H1 (cell line): ENCODE data around the gene ATP6V1F. TPM values are rescaled to one million over a fixed set of nuclear protein-coding genes. Genes with fewer than 3 reads are reported as not detected.

Source experiments
- CTCF ChIA-PET: fragments of 300-600 bp; sonication (Branson Sonifier 250); formaldehyde crosslinking; loops from one replicate; lab custom pipeline; 2021; ENCODE audit not compliant: partially characterized antibody; lab: Charles Lee
- POLR2A ChIA-PET: fragments of 300-600 bp; sonication (Branson Sonifier 250); formaldehyde crosslinking; loops from one replicate; lab custom pipeline; 2021; ENCODE audit warnings: inconsistent platforms; ENCODE audit not compliant: partially characterized antibody; lab: Charles Lee
- DNase-seq, 2 experiments: peaks; one replicate each; pipeline versions ENCODE4 v3.0.0 to v3.0.0-alpha.2; 2010 to 2022; ENCODE audit warnings: low spot score in 2 of 2, low read depth in 1 of 2, mixed read lengths in 1 of 2
- FAIRE-seq: peaks from 2 replicates; lab custom pipeline; 2011; peaks lifted over from hg19 to GRCh38; lab: Jason Lieb, UNC
- H2AFZ ChIP-seq: 2 replicates; pipeline ENCODE4 v1.8.1; 2012; ENCODE audit warnings: low read length, inconsistent platforms
- H2AK5ac ChIP-seq: 2 replicates; pipeline ENCODE4 v1.6.1; 2013; ENCODE audit warnings: low read depth, low read length
- H2BK120ac ChIP-seq: replicated peaks from 2 replicates; pipeline ENCODE3; 2013; ENCODE audit warnings: low read depth, low read length, inconsistent platforms
- H2BK12ac ChIP-seq: 2 replicates; pipeline ENCODE4 v1.6.1; 2013; ENCODE audit warnings: low read depth, low read length
- H2BK15ac ChIP-seq: 2 replicates; pipeline ENCODE4 v1.6.1; 2013; ENCODE audit warnings: low read length
- H2BK20ac ChIP-seq: 2 replicates; pipeline ENCODE4 v1.6.1; 2013; ENCODE audit warnings: low read length
- H2BK5ac ChIP-seq: 2 replicates; pipeline ENCODE4 v1.6.1; 2013; ENCODE audit warnings: low read depth, low read length
- H3K14ac ChIP-seq: 2 replicates; pipeline ENCODE4 v1.6.1; 2013; ENCODE audit warnings: inconsistent platforms; ENCODE audit not compliant: insufficient read length
- H3K18ac ChIP-seq: 2 replicates; pipeline ENCODE4 v1.6.1; 2013; ENCODE audit warnings: low read length; ENCODE audit errors: extremely low read depth
- H3K23ac ChIP-seq: 2 replicates; pipeline ENCODE4 v1.6.1; 2013; ENCODE audit warnings: inconsistent platforms; ENCODE audit not compliant: insufficient read length
- H3K23me2 ChIP-seq: 2 replicates; pipeline ENCODE4 v1.6.1; 2013; ENCODE audit warnings: low read depth, low read length
- H3K27ac ChIP-seq: 2 replicates; pipeline ENCODE4 v1.6.1; 2011; ENCODE audit warnings: low read depth, low read length, inconsistent platforms
- H3K27me3 ChIP-seq, 4 experiments: replicated peaks in 1 of 4; 1 replicate in 1 of 4; 2 replicates in 3 of 4; pipeline versions ENCODE4 v1.6.1 to v1.8.1; 2011 to 2013; ENCODE audit warnings: low read length in 3 of 4, mild to moderate bottlenecking in 3 of 4, inconsistent platforms in 2 of 4, mixed read lengths in 2 of 4, moderate library complexity in 1 of 4; ENCODE audit not compliant: control insufficient read depth in 3 of 4, insufficient read depth in 3 of 4; ENCODE audit errors: extremely low read depth in 1 of 4
- H3K36me3 ChIP-seq, 4 experiments: 2 replicates each; pipeline versions ENCODE4 v1.6.1 to v1.8.1; 2011 to 2013; ENCODE audit warnings: mild to moderate bottlenecking in 4 of 4, low read length in 3 of 4, moderate library complexity in 2 of 4, control low read depth in 1 of 4, inconsistent platforms in 1 of 4; ENCODE audit not compliant: insufficient read depth in 4 of 4, control insufficient read depth in 2 of 4
- H3K4ac ChIP-seq: replicated peaks from 2 replicates; pipeline ENCODE3; 2013; ENCODE audit warnings: low read length, low read depth, mixed read lengths, inconsistent platforms; ENCODE audit not compliant: insufficient read length
- H3K4me1 ChIP-seq, 4 experiments: replicated peaks in 1 of 4; 1 replicate in 1 of 4; 2 replicates in 3 of 4; pipeline versions ENCODE4 v1.6.1 to v1.8.1; 2011 to 2013; ENCODE audit warnings: low read length in 3 of 4, inconsistent platforms in 2 of 4, mixed read lengths in 1 of 4; ENCODE audit not compliant: insufficient read depth in 4 of 4, control insufficient read depth in 3 of 4
- H3K4me2 ChIP-seq, 2 experiments: 2 replicates each; pipeline versions ENCODE4 v1.6.1 to v1.8.1; 2011 to 2013; ENCODE audit warnings: low read depth in 2 of 2, low read length in 2 of 2, control low read depth in 1 of 2, inconsistent platforms in 1 of 2, mild to moderate bottlenecking in 1 of 2; ENCODE audit not compliant: insufficient read depth in 1 of 2
- H3K4me3 ChIP-seq, 4 experiments: fragments of 200-600, 300-600 bp in 1 of 4; sonication (generic), shearing (Covaris generic), sonication (Bioruptor Twin) in 1 of 4; 2 replicates each; pipeline versions ENCODE4 v1.5.1 to v1.8.1; 2011 to 2016; ENCODE audit warnings: low read length in 4 of 4, low read depth in 3 of 4, control low read depth in 2 of 4, inconsistent platforms in 2 of 4, mild to moderate bottlenecking in 2 of 4, mixed read lengths in 1 of 4, moderate library complexity in 1 of 4; ENCODE audit not compliant: insufficient read depth in 2 of 4; ENCODE audit errors: extremely low read depth in 1 of 4
- H3K56ac ChIP-seq: replicated peaks from 2 replicates; pipeline ENCODE3; 2013; ENCODE audit warnings: low read depth, mild to moderate bottlenecking, mixed read lengths, low read length, inconsistent platforms; ENCODE audit not compliant: insufficient read length
- H3K79me1 ChIP-seq: 2 replicates; pipeline ENCODE4 v1.6.1; 2013; ENCODE audit warnings: low read depth, low read length, control low read depth
- H3K79me2 ChIP-seq, 2 experiments: 2 replicates each; pipeline versions ENCODE4 v1.6.1 to v1.8.1; 2012 to 2013; ENCODE audit warnings: low read length in 2 of 2, mild to moderate bottlenecking in 2 of 2, inconsistent platforms in 1 of 2; ENCODE audit not compliant: insufficient read depth in 2 of 2, control insufficient read depth in 1 of 2
- H3K9ac ChIP-seq, 4 experiments: replicated peaks in 1 of 4; 1 replicate in 1 of 4; 2 replicates in 3 of 4; pipeline versions ENCODE4 v1.6.1 to v1.8.1; 2011 to 2013; ENCODE audit warnings: low read depth in 3 of 4, low read length in 3 of 4, control low read depth in 2 of 4, mild to moderate bottlenecking in 2 of 4, moderate library complexity in 2 of 4, inconsistent platforms in 1 of 4; ENCODE audit errors: extremely low read depth in 1 of 4
- H3K9me3 ChIP-seq, 2 experiments: 2 replicates each; pipeline versions ENCODE4 v1.6.1 to v1.8.1; 2012 to 2013; ENCODE audit warnings: mild to moderate bottlenecking in 2 of 2, moderate library complexity in 2 of 2, control low read depth in 1 of 2, inconsistent platforms in 1 of 2, low read depth in 1 of 2, low read length in 1 of 2, mixed read lengths in 1 of 2; ENCODE audit not compliant: insufficient read depth in 2 of 2
- H4K20me1 ChIP-seq, 2 experiments: replicated peaks in 1 of 2; 2 replicates each; pipeline versions ENCODE3 to v1.8.1; 2011 to 2013; ENCODE audit warnings: inconsistent platforms in 2 of 2, low read length in 2 of 2, mild to moderate bottlenecking in 1 of 2; ENCODE audit not compliant: insufficient read depth in 2 of 2, control insufficient read depth in 1 of 2
- H4K5ac ChIP-seq: 2 replicates; pipeline ENCODE4 v1.6.1; 2013; ENCODE audit warnings: low read length, low read depth, mixed read lengths, inconsistent platforms; ENCODE audit not compliant: insufficient read length
- H4K8ac ChIP-seq: 2 replicates; pipeline ENCODE4 v1.8.0; 2013; ENCODE audit warnings: mild to moderate bottlenecking, moderate library complexity, low read length, inconsistent platforms; ENCODE audit not compliant: insufficient read depth; ENCODE audit errors: extremely low read depth
- H4K91ac ChIP-seq: replicated peaks from 2 replicates; pipeline ENCODE3; 2013; ENCODE audit warnings: low read length, mixed read lengths, inconsistent platforms; ENCODE audit not compliant: insufficient read length
- ATF3 ChIP-seq: IDR thresholded peaks from 2 replicates; pipeline ENCODE4 v1.6.1; 2011; ENCODE audit warnings: low read depth, mild to moderate bottlenecking, low read length; ENCODE audit not compliant: insufficient read depth
- BCL11A ChIP-seq, 2 experiments: IDR thresholded peaks; one replicate each; pipeline ENCODE4 v1.6.1; 2011; ENCODE audit warnings: low read depth in 2 of 2, low read length in 2 of 2, mild to moderate bottlenecking in 2 of 2
- CBX8 ChIP-seq: fragments of 300-800, 300-1000 bp; sonication (generic); IDR thresholded peaks from 2 replicates; pipeline ENCODE4 v1.7.1; 2016; ENCODE audit warnings: low read depth, low read length, borderline replicate concordance
- GTF2F1 ChIP-seq: IDR thresholded peaks from 2 replicates; pipeline ENCODE4 v1.6.1; 2012; ENCODE audit warnings: low read depth, low read length, improper control_type of control experiment, borderline replicate concordance
- HDAC2 ChIP-seq, 2 experiments: fragments of 300-600 bp in 1 of 2; sonication (generic) in 1 of 2; IDR thresholded peaks; 2 replicates each; pipeline ENCODE4 v1.6.1; 2011 to 2012; ENCODE audit warnings: low read depth in 2 of 2, low read length in 2 of 2, mild to moderate bottlenecking in 2 of 2, moderate library complexity in 2 of 2, borderline replicate concordance in 1 of 2, inconsistent platforms in 1 of 2
- POLR2AphosphoS5 ChIP-seq: IDR thresholded peaks from 2 replicates; pipeline ENCODE4 v1.6.1; 2011; ENCODE audit warnings: low read depth, low read length
- POU5F1 ChIP-seq: IDR thresholded peaks from 2 replicates; pipeline ENCODE4 v1.6.1; 2011; ENCODE audit warnings: low read depth, mild to moderate bottlenecking, low read length, moderate library complexity
- RAD21 ChIP-seq, 2 experiments: IDR thresholded peaks in 1 of 2; conservative IDR thresholded peaks in 1 of 2; 2 replicates each; pipeline ENCODE4 v1.6.1; 2011; ENCODE audit warnings: low read depth in 2 of 2, low read length in 2 of 2, improper control_type of control experiment in 1 of 2, inconsistent platforms in 1 of 2, mild to moderate bottlenecking in 1 of 2, moderate library complexity in 1 of 2
- RNF2 ChIP-seq: fragments of 200-900, 300-1000 bp; sonication (generic); IDR thresholded peaks from 2 replicates; pipeline ENCODE4 v1.7.1; 2016; ENCODE audit warnings: borderline replicate concordance, low read depth, mild to moderate bottlenecking, antibody characterized with exemption, low read length; ENCODE audit not compliant: poor library complexity, severe bottlenecking; ENCODE audit errors: missing control alignments
- SP4 ChIP-seq: IDR thresholded peaks from 2 replicates; pipeline ENCODE4 v1.6.1; 2012; ENCODE audit warnings: low read length, inconsistent platforms
- WGBS, 2 experiments: shearing (Covaris generic) in 1 of 2; methylation state at CpG; one replicate each; pipeline versions ENCODE4 v1.1.6 to v1.1.7; 2013 to 2015; ENCODE audit warnings: low lambda C conversion rate in 2 of 2, mixed read lengths in 2 of 2, inconsistent platforms in 1 of 2, low coverage in 1 of 2, missing lambda C conversion rate in 1 of 2; ENCODE audit not compliant: insufficient replicate concordance in 2 of 2, insufficient coverage in 1 of 2, insufficient read length in 1 of 2; ENCODE audit errors: extremely low coverage in 1 of 2, missing lambda C conversion rate in 1 of 2; 5-methylcytosine and 5-hydroxymethylcytosine counted together
- polyA plus RNA-seq, 7 experiments: library from polyadenylated mRNA; depleted of rRNA in 3 of 7; stranded (reverse) in 5 of 7; unstranded in 2 of 7; fragments of >200 nt in 5 of 7; fragments of 200-250 nt in 2 of 7; gene quantifications; 1 replicate in 5 of 7; 2 replicates in 1 of 7; 4 replicates in 1 of 7; pipeline versions ENCODE4 v1.2.1 to v1.2.3, GENCODE V29; 2011 to 2013; ENCODE audit warnings: missing spikeins in 2 of 7, mixed read lengths in 2 of 7
- total RNA-seq: library from RNA; stranded (reverse); fragmentation: NEBNext Ultra II Directional; extraction: Animal tissue kit (Norgen Biotek cat#: 25700); gene quantifications from 2 replicates; pipeline ENCODE4 v1.2.1, GENCODE V29; 2021

Gene ATP6V1F
- total and polyA plus RNA-seq, 2 of the 8 experiments (the other 6 are each of a cell fraction or from before 2014, with no cell fraction given), result 104 to 318 TPM

- Histone ChIP-seq H3K27ac (no peak overlapping the region), H2AK5ac (no peak overlapping the region), H4K20me1 (peaks cover 0 to 12% of the 10 kb centered on the region in 2 experiments), H2BK15ac (no peak overlapping the region), H3K4me2 (no peak overlapping the region), H3K9ac (no peak overlapping the region), H3K4ac (no peak overlapping the region), H3K4me1 (peaks cover 0 to 15% (median 7%) of the 10 kb centered on the region in 4 experiments; a peak in 5 of 7 replicates), H2BK5ac (no peak overlapping the region), H3K79me2 (no peaks in the 10 kb centered on the region), H3K14ac (no peak overlapping the region), H3K9me3 (no peaks in the 10 kb centered on the region), H3K79me1 (0 out of 2 replicates have a peak, but pooled peaks cover 7% of the 10 kb centered on the region), H3K23me2 (peaks cover 15% of the 10 kb centered on the region; the same call in 1 of the 2 replicates), H3K18ac (no peak overlapping the region), H4K5ac (no peak overlapping the region), H2BK120ac (no peak overlapping the region), H2BK12ac (no peak overlapping the region), H2AFZ (no peak overlapping the region), H2BK20ac (no peak overlapping the region), H3K27me3 (peaks cover 0 to 2% (median 0%) of the 10 kb centered on the region in 4 experiments; a peak in 1 of 7 replicates), H3K56ac (no peak overlapping the region), H3K23ac (no peak overlapping the region), H4K91ac (no peak overlapping the region), H3K4me3 (no peak overlapping the region), H4K8ac (no peak overlapping the region; the same call in 1 of the 2 replicates), H3K36me3 (no peaks in the 10 kb centered on the region)
- 90% methylated on average over 10 of the region's 10 CpGs; no CpG with 5 or more reads in 1 of the 2 experiments for WGBS, 2 experiments
- FAIRE-seq (no peak), DNase-seq (no peak)
- POLR2A ChIA-PET, result interaction anchor here (0.6 to 1.8 kb wide), 4 partner anchors 15 to 62 kb away, joined by 3 to 5 read pairs (median 4); no protein-coding TSS in a partner anchor
- CTCF ChIA-PET, result interaction anchor here (0.5 to 10.3 kb wide), 26 partner anchors 10 to 774 kb away, joined by 3 to 189 read pairs (median 4); partner anchors contain the start of gene ATP6V1F
- no peak for TF ChIP-seq RNF2
- no peak for TF ChIP-seq BCL11A (IDR thresholded peaks at IDR 0.05; ENCODE audit: low read depth in 2 of 2, low read length in 2 of 2)
- no peak for TF ChIP-seq GTF2F1
- no peak for TF ChIP-seq POLR2AphosphoS5
- TF ChIP-seq CBX8, result no peak
- TF ChIP-seq HDAC2 (IDR thresholded peaks at IDR 0.05; ENCODE audit: borderline replicate concordance in 1 of 2, low read depth in 2 of 2, low read length in 2 of 2), result no peak
- TF ChIP-seq RAD21 (IDR thresholded peaks at IDR 0.05 in 1 of 2, conservative IDR thresholded peaks at IDR 0.05 in 1 of 2; ENCODE audit: low read depth in 2 of 2, low read length in 2 of 2), result no peak
- TF ChIP-seq SP4, result no peak
- TF ChIP-seq ATF3, result no peak
- TF ChIP-seq POU5F1, result no peak
Observed at GRCh38 chr7:128885370-128886187, 22.9 kb downstream of the ATP6V1F start.
